ENCODE measurements around the gene SEMA4G.

- TF ChIP-seq EP300 (IDR thresholded peaks at IDR 0.05) = no peak
- no peak for TF ChIP-seq CTCF (IDR thresholded peaks at IDR 0.05)
- no peak for TF ChIP-seq POLR2A (IDR thresholded peaks at IDR 0.05; ENCODE audit: low read depth)
- no peak for TF ChIP-seq POLR2AphosphoS5 (IDR thresholded peaks at IDR 0.05)
Measured at GRCh38 chr10:101001659-101002035, 32.3 kb downstream of the SEMA4G start.
